A673 (cell line): ENCODE measurements around the gene AJAP1.

Experiments used
- CTCF ChIP-seq: fragments of 300-800, 200-600 bp; sonication (generic); conservative IDR thresholded peaks from 2 replicates; pipeline ENCODE4 v1.5.1; 2017; ENCODE audit warnings: low read depth, mild to moderate bottlenecking, antibody characterized with exemption, low read length, moderate library complexity, mixed read lengths
- EZH2 ChIP-seq: fragments of 200-600 bp; sonication (generic); IDR thresholded peaks from 2 replicates; pipeline ENCODE4 v1.6.1; 2017; ENCODE audit warnings: borderline replicate concordance, low read depth, mild to moderate bottlenecking, mixed read lengths, antibody characterized with exemption, low read length; ENCODE audit not compliant: poor library complexity, severe bottlenecking

DNA sequence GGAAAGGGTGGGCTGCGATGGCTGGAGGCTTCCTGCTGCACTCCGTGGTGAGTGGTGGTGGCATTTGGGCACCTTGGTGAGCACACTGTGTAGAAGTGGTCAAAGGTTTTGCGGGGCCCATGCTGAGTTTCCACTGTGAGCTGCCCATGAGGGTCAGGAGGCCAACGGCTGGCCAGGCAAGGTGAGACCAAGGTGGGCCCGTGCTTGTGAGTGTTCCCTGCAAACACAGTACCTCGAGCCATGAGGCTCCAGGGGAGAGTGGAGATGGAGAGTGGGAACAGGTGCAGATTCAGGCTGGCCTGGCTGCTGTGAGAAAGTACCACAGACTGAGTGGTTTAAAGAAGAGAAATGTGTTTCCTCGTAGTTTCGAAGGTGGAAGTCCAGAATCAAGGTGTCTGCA, 40.8 kb downstream of the AJAP1 start:
- no peak for TF ChIP-seq CTCF
- TF ChIP-seq EZH2, result no peak
